H1 (cell line): ENCODE data around the gene ALPK3. TPM values are rescaled to one million over a fixed set of nuclear protein-coding genes. Genes with fewer than 3 reads are reported as not detected.
"Not testable (repeated sequence)": the region's sequence is repeated elsewhere in the genome, so short reads cannot be mapped to it uniquely, and the experiment has no call there.

ENCODE experiments used
- CTCF ChIA-PET: fragments of 300-600 bp; sonication (Branson Sonifier 250); formaldehyde crosslinking; loops from one replicate; lab custom pipeline; 2021; ENCODE audit not compliant: partially characterized antibody; lab: Charles Lee
- POLR2A ChIA-PET: fragments of 300-600 bp; sonication (Branson Sonifier 250); formaldehyde crosslinking; loops from one replicate; lab custom pipeline; 2021; ENCODE audit warnings: inconsistent platforms; ENCODE audit not compliant: partially characterized antibody; lab: Charles Lee
- DNase-seq, 2 experiments: peaks; one replicate each; pipeline versions ENCODE4 v3.0.0 to v3.0.0-alpha.2; 2010 to 2022; ENCODE audit warnings: low spot score in 2 of 2, low read depth in 1 of 2, mixed read lengths in 1 of 2
- FAIRE-seq: peaks from 2 replicates; lab custom pipeline; 2011; peaks lifted over from hg19 to GRCh38; lab: Jason Lieb, UNC
- H2AFZ ChIP-seq: 2 replicates; pipeline ENCODE4 v1.8.1; 2012; ENCODE audit warnings: low read length, inconsistent platforms
- H2AK5ac ChIP-seq: 2 replicates; pipeline ENCODE4 v1.6.1; 2013; ENCODE audit warnings: low read depth, low read length
- H2BK120ac ChIP-seq: replicated peaks from 2 replicates; pipeline ENCODE3; 2013; ENCODE audit warnings: low read depth, low read length, inconsistent platforms
- H2BK12ac ChIP-seq: 2 replicates; pipeline ENCODE4 v1.6.1; 2013; ENCODE audit warnings: low read depth, low read length
- H2BK15ac ChIP-seq: 2 replicates; pipeline ENCODE4 v1.6.1; 2013; ENCODE audit warnings: low read length
- H2BK20ac ChIP-seq: 2 replicates; pipeline ENCODE4 v1.6.1; 2013; ENCODE audit warnings: low read length
- H2BK5ac ChIP-seq: 2 replicates; pipeline ENCODE4 v1.6.1; 2013; ENCODE audit warnings: low read depth, low read length
- H3K14ac ChIP-seq: 2 replicates; pipeline ENCODE4 v1.6.1; 2013; ENCODE audit warnings: inconsistent platforms; ENCODE audit not compliant: insufficient read length
- H3K18ac ChIP-seq: 2 replicates; pipeline ENCODE4 v1.6.1; 2013; ENCODE audit warnings: low read length; ENCODE audit errors: extremely low read depth
- H3K23ac ChIP-seq: 2 replicates; pipeline ENCODE4 v1.6.1; 2013; ENCODE audit warnings: inconsistent platforms; ENCODE audit not compliant: insufficient read length
- H3K23me2 ChIP-seq: 2 replicates; pipeline ENCODE4 v1.6.1; 2013; ENCODE audit warnings: low read depth, low read length
- H3K27ac ChIP-seq: 2 replicates; pipeline ENCODE4 v1.6.1; 2011; ENCODE audit warnings: low read depth, low read length, inconsistent platforms
- H3K27me3 ChIP-seq, 4 experiments: replicated peaks in 1 of 4; 1 replicate in 1 of 4; 2 replicates in 3 of 4; pipeline versions ENCODE4 v1.6.1 to v1.8.1; 2011 to 2013; ENCODE audit warnings: low read length in 3 of 4, mild to moderate bottlenecking in 3 of 4, inconsistent platforms in 2 of 4, mixed read lengths in 2 of 4, moderate library complexity in 1 of 4; ENCODE audit not compliant: control insufficient read depth in 3 of 4, insufficient read depth in 3 of 4; ENCODE audit errors: extremely low read depth in 1 of 4
- H3K36me3 ChIP-seq, 4 experiments: 2 replicates each; pipeline versions ENCODE4 v1.6.1 to v1.8.1; 2011 to 2013; ENCODE audit warnings: mild to moderate bottlenecking in 4 of 4, low read length in 3 of 4, moderate library complexity in 2 of 4, control low read depth in 1 of 4, inconsistent platforms in 1 of 4; ENCODE audit not compliant: insufficient read depth in 4 of 4, control insufficient read depth in 2 of 4
- H3K4ac ChIP-seq: replicated peaks from 2 replicates; pipeline ENCODE3; 2013; ENCODE audit warnings: low read length, low read depth, mixed read lengths, inconsistent platforms; ENCODE audit not compliant: insufficient read length
- H3K4me1 ChIP-seq, 4 experiments: replicated peaks in 1 of 4; 1 replicate in 1 of 4; 2 replicates in 3 of 4; pipeline versions ENCODE4 v1.6.1 to v1.8.1; 2011 to 2013; ENCODE audit warnings: low read length in 3 of 4, inconsistent platforms in 2 of 4, mixed read lengths in 1 of 4; ENCODE audit not compliant: insufficient read depth in 4 of 4, control insufficient read depth in 3 of 4
- H3K4me2 ChIP-seq, 2 experiments: 2 replicates each; pipeline versions ENCODE4 v1.6.1 to v1.8.1; 2011 to 2013; ENCODE audit warnings: low read depth in 2 of 2, low read length in 2 of 2, control low read depth in 1 of 2, inconsistent platforms in 1 of 2, mild to moderate bottlenecking in 1 of 2; ENCODE audit not compliant: insufficient read depth in 1 of 2
- H3K4me3 ChIP-seq, 4 experiments: fragments of 200-600, 300-600 bp in 1 of 4; sonication (generic), shearing (Covaris generic), sonication (Bioruptor Twin) in 1 of 4; 2 replicates each; pipeline versions ENCODE4 v1.5.1 to v1.8.1; 2011 to 2016; ENCODE audit warnings: low read length in 4 of 4, low read depth in 3 of 4, control low read depth in 2 of 4, inconsistent platforms in 2 of 4, mild to moderate bottlenecking in 2 of 4, mixed read lengths in 1 of 4, moderate library complexity in 1 of 4; ENCODE audit not compliant: insufficient read depth in 2 of 4; ENCODE audit errors: extremely low read depth in 1 of 4
- H3K56ac ChIP-seq: replicated peaks from 2 replicates; pipeline ENCODE3; 2013; ENCODE audit warnings: low read depth, mild to moderate bottlenecking, mixed read lengths, low read length, inconsistent platforms; ENCODE audit not compliant: insufficient read length
- H3K79me1 ChIP-seq: 2 replicates; pipeline ENCODE4 v1.6.1; 2013; ENCODE audit warnings: low read depth, low read length, control low read depth
- H3K79me2 ChIP-seq, 2 experiments: 2 replicates each; pipeline versions ENCODE4 v1.6.1 to v1.8.1; 2012 to 2013; ENCODE audit warnings: low read length in 2 of 2, mild to moderate bottlenecking in 2 of 2, inconsistent platforms in 1 of 2; ENCODE audit not compliant: insufficient read depth in 2 of 2, control insufficient read depth in 1 of 2
- H3K9ac ChIP-seq, 4 experiments: replicated peaks in 1 of 4; 1 replicate in 1 of 4; 2 replicates in 3 of 4; pipeline versions ENCODE4 v1.6.1 to v1.8.1; 2011 to 2013; ENCODE audit warnings: low read depth in 3 of 4, low read length in 3 of 4, control low read depth in 2 of 4, mild to moderate bottlenecking in 2 of 4, moderate library complexity in 2 of 4, inconsistent platforms in 1 of 4; ENCODE audit errors: extremely low read depth in 1 of 4
- H3K9me3 ChIP-seq, 2 experiments: 2 replicates each; pipeline versions ENCODE4 v1.6.1 to v1.8.1; 2012 to 2013; ENCODE audit warnings: mild to moderate bottlenecking in 2 of 2, moderate library complexity in 2 of 2, control low read depth in 1 of 2, inconsistent platforms in 1 of 2, low read depth in 1 of 2, low read length in 1 of 2, mixed read lengths in 1 of 2; ENCODE audit not compliant: insufficient read depth in 2 of 2
- H4K20me1 ChIP-seq, 2 experiments: replicated peaks in 1 of 2; 2 replicates each; pipeline versions ENCODE3 to v1.8.1; 2011 to 2013; ENCODE audit warnings: inconsistent platforms in 2 of 2, low read length in 2 of 2, mild to moderate bottlenecking in 1 of 2; ENCODE audit not compliant: insufficient read depth in 2 of 2, control insufficient read depth in 1 of 2
- H4K5ac ChIP-seq: 2 replicates; pipeline ENCODE4 v1.6.1; 2013; ENCODE audit warnings: low read length, low read depth, mixed read lengths, inconsistent platforms; ENCODE audit not compliant: insufficient read length
- H4K8ac ChIP-seq: 2 replicates; pipeline ENCODE4 v1.8.0; 2013; ENCODE audit warnings: mild to moderate bottlenecking, moderate library complexity, low read length, inconsistent platforms; ENCODE audit not compliant: insufficient read depth; ENCODE audit errors: extremely low read depth
- H4K91ac ChIP-seq: replicated peaks from 2 replicates; pipeline ENCODE3; 2013; ENCODE audit warnings: low read length, mixed read lengths, inconsistent platforms; ENCODE audit not compliant: insufficient read length
- WGBS, 2 experiments: shearing (Covaris generic) in 1 of 2; methylation state at CpG; one replicate each; pipeline versions ENCODE4 v1.1.6 to v1.1.7; 2013 to 2015; ENCODE audit warnings: low lambda C conversion rate in 2 of 2, mixed read lengths in 2 of 2, inconsistent platforms in 1 of 2, low coverage in 1 of 2, missing lambda C conversion rate in 1 of 2; ENCODE audit not compliant: insufficient replicate concordance in 2 of 2, insufficient coverage in 1 of 2, insufficient read length in 1 of 2; ENCODE audit errors: extremely low coverage in 1 of 2, missing lambda C conversion rate in 1 of 2; 5-methylcytosine and 5-hydroxymethylcytosine counted together
- polyA plus RNA-seq, 7 experiments: library from polyadenylated mRNA; depleted of rRNA in 3 of 7; stranded (reverse) in 5 of 7; unstranded in 2 of 7; fragments of >200 nt in 5 of 7; fragments of 200-250 nt in 2 of 7; gene quantifications; 1 replicate in 5 of 7; 2 replicates in 1 of 7; 4 replicates in 1 of 7; pipeline versions ENCODE4 v1.2.1 to v1.2.3, GENCODE V29; 2011 to 2013; ENCODE audit warnings: missing spikeins in 2 of 7, mixed read lengths in 2 of 7
- total RNA-seq: library from RNA; stranded (reverse); fragmentation: NEBNext Ultra II Directional; extraction: Animal tissue kit (Norgen Biotek cat#: 25700); gene quantifications from 2 replicates; pipeline ENCODE4 v1.2.1, GENCODE V29; 2021

The ALPK3 gene
- total and polyA plus RNA-seq, 2 of the 8 experiments (the other 6 are each of a cell fraction or from before 2014, with no cell fraction given), result 4.4 to 19.2 TPM

DNA sequence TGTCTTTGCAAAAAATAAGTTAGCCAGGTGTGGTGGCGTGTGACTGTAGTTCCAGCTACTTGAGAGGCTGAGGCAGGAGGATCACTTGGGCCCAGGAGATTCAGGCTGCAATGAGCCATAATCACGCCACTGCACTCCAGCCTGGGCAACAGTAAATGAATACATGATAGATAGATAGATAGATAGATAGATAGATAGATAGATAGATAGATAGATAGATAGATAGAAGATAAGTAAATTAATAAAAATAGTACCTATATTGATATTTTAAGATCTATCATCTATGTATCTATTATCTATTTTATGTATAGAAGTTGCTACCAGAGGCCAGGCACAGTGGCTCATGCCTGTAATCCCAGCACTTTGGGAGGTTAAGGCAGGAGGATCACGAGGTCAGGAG lies 60.5 kb downstream of the ALPK3 start:
- POLR2A ChIA-PET, result interaction anchor here (1.0 to 1.8 kb wide), 3 partner anchors 9 to 45 kb away, joined by 3 to 6 read pairs (median 4); no protein-coding TSS in a partner anchor

More for the DNA sequence above, 60.5 kb downstream of the ALPK3 start:
- WGBS, 2 experiments, result 88% methylated on average over 3 of the region's 3 CpGs; no CpG with 5 or more reads in 1 of the 2 experiments
- H4K8ac ChIP-seq, FAIRE-seq, H3K4ac ChIP-seq, H2BK20ac ChIP-seq, H3K4me3 ChIP-seq, H2BK5ac ChIP-seq, H2BK15ac ChIP-seq, H2AFZ ChIP-seq, H3K4me1 ChIP-seq, H3K9ac ChIP-seq, H3K36me3 ChIP-seq, H2AK5ac ChIP-seq, H3K27me3 ChIP-seq, H3K14ac ChIP-seq, H3K79me1 ChIP-seq, DNase-seq, H2BK120ac ChIP-seq, H4K20me1 ChIP-seq, H3K23me2 ChIP-seq, H3K27ac ChIP-seq, H3K56ac ChIP-seq, H3K4me2 ChIP-seq, H3K23ac ChIP-seq, H3K18ac ChIP-seq, H3K9me3 ChIP-seq, H4K5ac ChIP-seq, H3K79me2 ChIP-seq, H4K91ac ChIP-seq, H2BK12ac ChIP-seq: not testable (repeated sequence)
- CTCF ChIA-PET, result interaction anchor here (0.6 to 4.6 kb wide), 30 partner anchors 10 to 306 kb away, joined by 3 to 74 read pairs (median 4); no protein-coding TSS in a partner anchor
